K562 (cell line): ENCODE results near the gene LMAN1L. TPM values are rescaled to one million over a fixed set of nuclear protein-coding genes. Genes with fewer than 3 reads are reported as not detected.
A peak's percentile ranks its signal among the peaks of the same experiment; 100 is the strongest.

Experiments
- CBX8 ChIP-seq: fragments of 200-600 bp; sonication (generic); IDR thresholded peaks from 2 replicates; pipeline ENCODE4 v1.6.1; 2012; ENCODE audit warnings: borderline replicate concordance, mixed run types, low read depth, mild to moderate bottlenecking, moderate library complexity, mixed read lengths, low read length, control low read depth, inconsistent platforms; ENCODE audit not compliant: poor library complexity, severe bottlenecking; ENCODE audit errors: extremely low read depth
- EGR1 ChIP-seq: fragments of 450-650 bp; conservative IDR thresholded peaks from 2 replicates; pipeline ENCODE4 v1.6.1; 2017; ENCODE audit warnings: mild to moderate bottlenecking
- EWSR1 ChIP-seq: fragments of 450-650 bp; IDR thresholded peaks from 2 replicates; pipeline ENCODE4 v1.6.1; 2018; ENCODE audit warnings: borderline replicate concordance, mild to moderate bottlenecking, low read depth, moderate library complexity; ENCODE audit not compliant: partially characterized antibody
- HNRNPUL1 ChIP-seq: fragments of 200-400 bp; formaldehyde crosslinking; IDR thresholded peaks from 2 replicates; pipeline ENCODE4 v1.6.1; 2017; ENCODE audit warnings: low read length
- HSF4 ChIP-seq: fragments of 250-450 bp; sonication (Bioruptor Pico); IDR thresholded peaks from 2 replicates; pipeline ENCODE4 v2.1.2; 2022; ENCODE audit warnings: mild to moderate bottlenecking, moderate library complexity, borderline replicate concordance
- JUND ChIP-seq, 2 experiments: IDR thresholded peaks; 2 replicates in 1 of 2; 3 replicates in 1 of 2; pipeline ENCODE4 v1.6.1; 2011; ENCODE audit warnings: borderline replicate concordance in 2 of 2, low read depth in 2 of 2, low read length in 2 of 2, improper control_type of control experiment in 1 of 2, missing biosample characterization in 1 of 2, missing genetic modification characterization in 1 of 2, missing genetic modification reagents in 1 of 2
- NONO ChIP-seq, 2 experiments: fragments of 200-400 bp in 1 of 2; fragments of 450-650 bp in 1 of 2; formaldehyde crosslinking in 1 of 2; IDR thresholded peaks; 2 replicates each; pipeline ENCODE4 v1.6.1; 2017; ENCODE audit warnings: low read depth in 2 of 2, mild to moderate bottlenecking in 2 of 2, moderate library complexity in 2 of 2, low read length in 1 of 2
- SMARCA5 ChIP-seq: fragments of 450-650 bp; IDR thresholded peaks from 2 replicates; pipeline ENCODE4 v1.6.1; 2016
- STAT5B ChIP-seq: fragments of 250-450 bp; sonication (Bioruptor Pico); IDR thresholded peaks from 2 replicates; pipeline ENCODE4 v1.8.0; 2021; ENCODE audit warnings: mild to moderate bottlenecking, inconsistent platforms
- SUPT5H ChIP-seq: fragments of 450-650 bp; IDR thresholded peaks from 2 replicates; pipeline ENCODE4 v1.6.1; 2016
- ZNF133 ChIP-seq: fragments of 250-450 bp; sonication (Bioruptor Pico); IDR thresholded peaks from 2 replicates; pipeline ENCODE4 v1.4.0; 2020; ENCODE audit warnings: mild to moderate bottlenecking
- ZNF263 ChIP-seq: sonication (generic); formaldehyde crosslinking; IDR thresholded peaks from 2 replicates; pipeline ENCODE4 v1.8.0; 2022; ENCODE audit warnings: mild to moderate bottlenecking, missing genetic modification reagents, borderline replicate concordance
- ZNF696 ChIP-seq: fragments of 250-450 bp; sonication (Bioruptor Pico); conservative IDR thresholded peaks from 2 replicates; pipeline ENCODE4 v1.4.0; 2020; ENCODE audit warnings: mild to moderate bottlenecking, moderate library complexity
- ZNF780A ChIP-seq: fragments of 250-450 bp; sonication (Bioruptor Pico); IDR thresholded peaks from 2 replicates; pipeline ENCODE4 v1.5.0; 2021; ENCODE audit warnings: mild to moderate bottlenecking
- polyA plus RNA-seq, 8 experiments: library from polyadenylated mRNA; depleted of rRNA in 4 of 8; stranded (reverse) in 5 of 8; unstranded in 3 of 8; fragments of >200 nt; fragmentation: Nextera tagmentation in 2 of 8; fragmentation: Illumina TruSeq in 1 of 8; extraction: Ambion mirVana in 2 of 8; extraction: Trizol in 1 of 8; gene quantifications; 2 replicates each; pipeline versions ENCODE4 v1.2.1 to v1.2.3, GENCODE V29; 2011 to 2014; ENCODE audit warnings: inconsistent platforms in 1 of 8, missing spikeins in 1 of 8
- total RNA-seq, 7 experiments: library from RNA; depleted of rRNA in 6 of 7; stranded (reverse); fragments of >200 nt in 6 of 7; fragmentation: Illumina TruSeq in 2 of 7; extraction: Trizol in 2 of 7; gene quantifications; 2 replicates each; pipeline versions ENCODE4 v1.2.1 to v1.2.3, GENCODE V29; 2011 to 2021; ENCODE audit warnings: low replicate concordance in 1 of 7
- TF ChIP-seq, protein P1 (sequence below): sonication (generic); formaldehyde crosslinking; IDR thresholded peaks from 2 replicates; pipeline ENCODE4 v1.4.0; 2020; ENCODE audit warnings: mild to moderate bottlenecking, missing genetic modification reagents
- TF ChIP-seq, protein P2 (sequence below): sonication (generic); formaldehyde crosslinking; IDR thresholded peaks from 2 replicates; pipeline ENCODE4 v1.8.0; 2022; ENCODE audit warnings: mild to moderate bottlenecking, missing genetic modification reagents, borderline replicate concordance
- TF ChIP-seq, protein P3 (sequence below): sonication (generic); formaldehyde crosslinking; IDR thresholded peaks from 2 replicates; pipeline ENCODE4 v1.8.0; 2022; ENCODE audit warnings: mild to moderate bottlenecking, missing genetic modification reagents
- TF ChIP-seq, protein P4 (sequence below): sonication (generic); formaldehyde crosslinking; IDR thresholded peaks from 2 replicates; pipeline ENCODE4 v1.5.0; 2020; ENCODE audit warnings: missing genetic modification reagents

Gene LMAN1L
- total and polyA plus RNA-seq, 9 of the 15 experiments (the other 6 are each of a cell fraction or from before 2014, with no cell fraction given), result not detected

DNA sequence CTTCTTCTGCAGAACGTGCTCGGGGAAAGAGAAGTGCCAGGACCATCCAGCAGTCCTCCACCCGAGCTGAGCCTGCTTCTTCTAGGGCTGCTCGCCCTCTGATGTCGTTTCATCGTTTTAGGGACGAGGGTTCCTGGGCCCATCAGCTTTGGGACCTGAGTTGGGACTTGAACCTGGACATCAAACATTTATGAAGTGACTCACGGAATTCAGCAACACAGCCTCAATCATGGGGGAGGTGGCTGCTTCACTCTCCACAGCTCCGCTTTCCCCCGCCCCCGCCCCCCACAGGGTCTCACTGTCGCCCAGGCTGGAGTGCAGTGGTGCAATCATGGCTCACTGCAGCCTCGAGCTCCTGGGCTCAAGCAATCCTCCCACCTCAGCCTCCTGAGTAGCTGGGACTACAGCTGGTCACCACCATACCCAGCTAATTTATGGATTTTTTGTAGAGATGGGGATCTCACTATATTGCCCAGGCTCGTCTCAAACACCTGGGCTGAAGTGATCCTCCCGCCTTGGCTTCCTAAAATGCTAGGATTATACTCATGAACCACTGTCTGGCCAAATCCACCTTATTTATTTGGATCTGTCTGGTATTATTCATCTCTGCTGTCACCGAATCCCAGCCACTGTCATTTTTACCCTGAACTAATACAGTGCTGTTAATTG lies 61.3 kb downstream of the LMAN1L start (continued):
- TF ChIP-seq NONO (IDR thresholded peaks at IDR 0.05; ENCODE audit: low read depth in 2 of 2, low read length in 1 of 2) (no peak), HSF4 (CRISPR knock-in tag) (no peak), ZNF133 (CRISPR knock-in tag) (no peak), EWSR1 (no peak), STAT5B (CRISPR knock-in tag) (no peak), SMARCA5 (peak; percentile 70; the same call in 1 of the 2 replicates), ZNF263 (CRISPR knock-in tag) (peak; percentile 63), JUND (IDR thresholded peaks at IDR 0.05; ENCODE audit: borderline replicate concordance, low read depth, low read length) (no peak), JUND (tag; IDR thresholded peaks at IDR 0.05; ENCODE audit: borderline replicate concordance, low read depth, low read length) (0 out of 3 replicates have a peak, but pooled peaks have one; percentile 3), CBX8 (no peak), EGR1 (peak; percentile 73), HNRNPUL1 (no peak), SUPT5H (no peak), ZNF780A (CRISPR knock-in tag) (no peak), ZNF696 (no peak)
- TF ChIP-seq, protein P1, sequence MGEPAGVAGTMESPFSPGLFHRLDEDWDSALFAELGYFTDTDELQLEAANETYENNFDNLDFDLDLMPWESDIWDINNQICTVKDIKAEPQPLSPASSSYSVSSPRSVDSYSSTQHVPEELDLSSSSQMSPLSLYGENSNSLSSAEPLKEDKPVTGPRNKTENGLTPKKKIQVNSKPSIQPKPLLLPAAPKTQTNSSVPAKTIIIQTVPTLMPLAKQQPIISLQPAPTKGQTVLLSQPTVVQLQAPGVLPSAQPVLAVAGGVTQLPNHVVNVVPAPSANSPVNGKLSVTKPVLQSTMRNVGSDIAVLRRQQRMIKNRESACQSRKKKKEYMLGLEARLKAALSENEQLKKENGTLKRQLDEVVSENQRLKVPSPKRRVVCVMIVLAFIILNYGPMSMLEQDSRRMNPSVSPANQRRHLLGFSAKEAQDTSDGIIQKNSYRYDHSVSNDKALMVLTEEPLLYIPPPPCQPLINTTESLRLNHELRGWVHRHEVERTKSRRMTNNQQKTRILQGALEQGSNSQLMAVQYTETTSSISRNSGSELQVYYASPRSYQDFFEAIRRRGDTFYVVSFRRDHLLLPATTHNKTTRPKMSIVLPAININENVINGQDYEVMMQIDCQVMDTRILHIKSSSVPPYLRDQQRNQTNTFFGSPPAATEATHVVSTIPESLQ, result no peak
- TF ChIP-seq, protein P2, sequence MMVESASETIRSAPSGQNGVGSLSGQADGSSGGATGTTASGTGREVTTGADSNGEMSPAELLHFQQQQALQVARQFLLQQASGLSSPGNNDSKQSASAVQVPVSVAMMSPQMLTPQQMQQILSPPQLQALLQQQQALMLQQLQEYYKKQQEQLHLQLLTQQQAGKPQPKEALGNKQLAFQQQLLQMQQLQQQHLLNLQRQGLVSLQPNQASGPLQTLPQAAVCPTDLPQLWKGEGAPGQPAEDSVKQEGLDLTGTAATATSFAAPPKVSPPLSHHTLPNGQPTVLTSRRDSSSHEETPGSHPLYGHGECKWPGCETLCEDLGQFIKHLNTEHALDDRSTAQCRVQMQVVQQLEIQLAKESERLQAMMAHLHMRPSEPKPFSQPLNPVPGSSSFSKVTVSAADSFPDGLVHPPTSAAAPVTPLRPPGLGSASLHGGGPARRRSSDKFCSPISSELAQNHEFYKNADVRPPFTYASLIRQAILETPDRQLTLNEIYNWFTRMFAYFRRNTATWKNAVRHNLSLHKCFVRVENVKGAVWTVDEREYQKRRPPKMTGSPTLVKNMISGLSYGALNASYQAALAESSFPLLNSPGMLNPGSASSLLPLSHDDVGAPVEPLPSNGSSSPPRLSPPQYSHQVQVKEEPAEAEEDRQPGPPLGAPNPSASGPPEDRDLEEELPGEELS, result no peak
- TF ChIP-seq, protein P3, sequence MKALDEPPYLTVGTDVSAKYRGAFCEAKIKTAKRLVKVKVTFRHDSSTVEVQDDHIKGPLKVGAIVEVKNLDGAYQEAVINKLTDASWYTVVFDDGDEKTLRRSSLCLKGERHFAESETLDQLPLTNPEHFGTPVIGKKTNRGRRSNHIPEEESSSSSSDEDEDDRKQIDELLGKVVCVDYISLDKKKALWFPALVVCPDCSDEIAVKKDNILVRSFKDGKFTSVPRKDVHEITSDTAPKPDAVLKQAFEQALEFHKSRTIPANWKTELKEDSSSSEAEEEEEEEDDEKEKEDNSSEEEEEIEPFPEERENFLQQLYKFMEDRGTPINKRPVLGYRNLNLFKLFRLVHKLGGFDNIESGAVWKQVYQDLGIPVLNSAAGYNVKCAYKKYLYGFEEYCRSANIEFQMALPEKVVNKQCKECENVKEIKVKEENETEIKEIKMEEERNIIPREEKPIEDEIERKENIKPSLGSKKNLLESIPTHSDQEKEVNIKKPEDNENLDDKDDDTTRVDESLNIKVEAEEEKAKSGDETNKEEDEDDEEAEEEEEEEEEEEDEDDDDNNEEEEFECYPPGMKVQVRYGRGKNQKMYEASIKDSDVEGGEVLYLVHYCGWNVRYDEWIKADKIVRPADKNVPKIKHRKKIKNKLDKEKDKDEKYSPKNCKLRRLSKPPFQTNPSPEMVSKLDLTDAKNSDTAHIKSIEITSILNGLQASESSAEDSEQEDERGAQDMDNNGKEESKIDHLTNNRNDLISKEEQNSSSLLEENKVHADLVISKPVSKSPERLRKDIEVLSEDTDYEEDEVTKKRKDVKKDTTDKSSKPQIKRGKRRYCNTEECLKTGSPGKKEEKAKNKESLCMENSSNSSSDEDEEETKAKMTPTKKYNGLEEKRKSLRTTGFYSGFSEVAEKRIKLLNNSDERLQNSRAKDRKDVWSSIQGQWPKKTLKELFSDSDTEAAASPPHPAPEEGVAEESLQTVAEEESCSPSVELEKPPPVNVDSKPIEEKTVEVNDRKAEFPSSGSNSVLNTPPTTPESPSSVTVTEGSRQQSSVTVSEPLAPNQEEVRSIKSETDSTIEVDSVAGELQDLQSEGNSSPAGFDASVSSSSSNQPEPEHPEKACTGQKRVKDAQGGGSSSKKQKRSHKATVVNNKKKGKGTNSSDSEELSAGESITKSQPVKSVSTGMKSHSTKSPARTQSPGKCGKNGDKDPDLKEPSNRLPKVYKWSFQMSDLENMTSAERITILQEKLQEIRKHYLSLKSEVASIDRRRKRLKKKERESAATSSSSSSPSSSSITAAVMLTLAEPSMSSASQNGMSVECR (CRISPR knock-in tag), result 0 out of 2 replicates have a peak, but pooled peaks have one; percentile 25
- TF ChIP-seq, protein P4, sequence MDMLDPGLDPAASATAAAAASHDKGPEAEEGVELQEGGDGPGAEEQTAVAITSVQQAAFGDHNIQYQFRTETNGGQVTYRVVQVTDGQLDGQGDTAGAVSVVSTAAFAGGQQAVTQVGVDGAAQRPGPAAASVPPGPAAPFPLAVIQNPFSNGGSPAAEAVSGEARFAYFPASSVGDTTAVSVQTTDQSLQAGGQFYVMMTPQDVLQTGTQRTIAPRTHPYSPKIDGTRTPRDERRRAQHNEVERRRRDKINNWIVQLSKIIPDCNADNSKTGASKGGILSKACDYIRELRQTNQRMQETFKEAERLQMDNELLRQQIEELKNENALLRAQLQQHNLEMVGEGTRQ, result no peak
